ENCODE results near the gene BIRC2. TPM values are rescaled to one million over a fixed set of nuclear protein-coding genes. Genes with fewer than 3 reads are reported as not detected.
A peak's percentile ranks its signal among the peaks of the same experiment; 100 is the strongest.

The BIRC2 gene
- total and polyA plus RNA-seq, 10 of the 15 experiments (the other 5 are each of a cell fraction or from before 2014, with no cell fraction given): 13.8 to 75.8 (median 26.5) TPM

DNA sequence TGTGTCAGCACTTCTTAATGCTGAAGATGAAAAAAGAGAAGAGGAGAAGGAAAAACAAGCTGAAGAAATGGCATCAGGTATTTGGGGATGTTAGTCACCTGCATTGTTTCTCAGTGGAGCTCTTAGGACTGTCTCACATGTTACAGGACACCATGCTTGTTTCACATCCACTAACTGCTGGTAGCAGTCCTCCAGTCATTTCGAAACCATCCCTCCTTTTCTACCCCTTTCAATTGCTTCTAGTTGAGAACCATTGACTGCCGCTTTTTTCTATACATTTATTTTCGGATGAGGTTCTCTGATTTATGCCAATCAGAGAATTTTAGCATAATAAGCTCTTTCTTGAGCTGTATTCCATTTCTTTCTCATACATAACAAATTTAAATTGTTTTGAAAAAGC is 21.5 kb downstream of the BIRC2 start (continued):
- TF ChIP-seq EZH2 (IDR thresholded peaks at IDR 0.05; ENCODE audit: borderline replicate concordance, control insufficient read depth, low read depth, low read length) (no peak), MTA2 (IDR thresholded peaks at IDR 0.05; ENCODE audit: low read depth) (peak; percentile 61; the same call in 1 of the 2 replicates), KLF5 (IDR thresholded peaks at IDR 0.05; ENCODE audit: partially characterized antibody) (no peak), TAF1 (IDR thresholded peaks at IDR 0.05; ENCODE audit: borderline replicate concordance, low read depth, low read length) (no peak), NBN (IDR thresholded peaks at IDR 0.05) (no peak), HCFC1 (IDR thresholded peaks at IDR 0.05; ENCODE audit: low read length) (no peak), PAX5 (IDR thresholded peaks at IDR 0.05; ENCODE audit: borderline replicate concordance, low read depth, low read length) (peak; percentile 55; the same call in 1 of the 2 replicates), MEF2A (IDR thresholded peaks at IDR 0.05; ENCODE audit: insufficient read depth, low read depth, low read length) (peak; percentile 56; the same call in 1 of the 2 replicates), CREM (IDR thresholded peaks at IDR 0.05; ENCODE audit: low read depth) (peak; percentile 53; the same call in 1 of the 2 replicates), LARP7 (IDR thresholded peaks at IDR 0.05) (no peak), ETV6 (conservative IDR thresholded peaks at IDR 0.05 in 1 of 2, IDR thresholded peaks at IDR 0.05 in 1 of 2; ENCODE audit: borderline replicate concordance in 1 of 2, low read depth in 1 of 2) (peak in 1 of 2 experiments; percentile 74; a peak in 1 of 4 replicates), SUPT20H (IDR thresholded peaks at IDR 0.05; ENCODE audit: borderline replicate concordance, control insufficient read depth, low read depth, low read length) (no peak), NR2C1 (IDR thresholded peaks at IDR 0.05) (no peak), ZBED1 (IDR thresholded peaks at IDR 0.05; ENCODE audit: borderline replicate concordance) (peak; percentile 32; the same call in 1 of the 2 replicates), HDAC6 (IDR thresholded peaks at IDR 0.05; ENCODE audit: unreplicated experiment) (no peak), PML (IDR thresholded peaks at IDR 0.05; ENCODE audit: low read length) (no peak), EED (IDR thresholded peaks at IDR 0.05; ENCODE audit: low read depth) (peak; percentile 60; the same call in 1 of the 2 replicates), DPF2 (IDR thresholded peaks at IDR 0.05) (peak; percentile 54; the same call in 1 of the 2 replicates), SIN3A (IDR thresholded peaks at IDR 0.05; ENCODE audit: low read depth, low read length) (no peak)
- TF ChIP-seq, protein P1, sequence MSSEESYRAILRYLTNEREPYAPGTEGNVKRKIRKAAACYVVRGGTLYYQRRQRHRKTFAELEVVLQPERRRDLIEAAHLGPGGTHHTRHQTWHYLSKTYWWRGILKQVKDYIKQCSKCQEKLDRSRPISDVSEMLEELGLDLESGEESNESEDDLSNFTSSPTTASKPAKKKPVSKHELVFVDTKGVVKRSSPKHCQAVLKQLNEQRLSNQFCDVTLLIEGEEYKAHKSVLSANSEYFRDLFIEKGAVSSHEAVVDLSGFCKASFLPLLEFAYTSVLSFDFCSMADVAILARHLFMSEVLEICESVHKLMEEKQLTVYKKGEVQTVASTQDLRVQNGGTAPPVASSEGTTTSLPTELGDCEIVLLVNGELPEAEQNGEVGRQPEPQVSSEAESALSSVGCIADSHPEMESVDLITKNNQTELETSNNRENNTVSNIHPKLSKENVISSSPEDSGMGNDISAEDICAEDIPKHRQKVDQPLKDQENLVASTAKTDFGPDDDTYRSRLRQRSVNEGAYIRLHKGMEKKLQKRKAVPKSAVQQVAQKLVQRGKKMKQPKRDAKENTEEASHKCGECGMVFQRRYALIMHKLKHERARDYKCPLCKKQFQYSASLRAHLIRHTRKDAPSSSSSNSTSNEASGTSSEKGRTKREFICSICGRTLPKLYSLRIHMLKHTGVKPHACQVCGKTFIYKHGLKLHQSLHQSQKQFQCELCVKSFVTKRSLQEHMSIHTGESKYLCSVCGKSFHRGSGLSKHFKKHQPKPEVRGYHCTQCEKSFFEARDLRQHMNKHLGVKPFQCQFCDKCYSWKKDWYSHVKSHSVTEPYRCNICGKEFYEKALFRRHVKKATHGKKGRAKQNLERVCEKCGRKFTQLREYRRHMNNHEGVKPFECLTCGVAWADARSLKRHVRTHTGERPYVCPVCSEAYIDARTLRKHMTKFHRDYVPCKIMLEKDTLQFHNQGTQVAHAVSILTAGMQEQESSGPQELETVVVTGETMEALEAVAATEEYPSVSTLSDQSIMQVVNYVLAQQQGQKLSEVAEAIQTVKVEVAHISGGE (CRISPR knock-in tag; IDR thresholded peaks at IDR 0.05): no peak
- TF ChIP-seq, protein P2, sequence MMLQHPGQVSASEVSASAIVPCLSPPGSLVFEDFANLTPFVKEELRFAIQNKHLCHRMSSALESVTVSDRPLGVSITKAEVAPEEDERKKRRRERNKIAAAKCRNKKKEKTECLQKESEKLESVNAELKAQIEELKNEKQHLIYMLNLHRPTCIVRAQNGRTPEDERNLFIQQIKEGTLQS (IDR thresholded peaks at IDR 0.05; ENCODE audit: borderline replicate concordance, extremely low read depth, low read depth, low read length): no peak
- TF ChIP-seq, protein P3, sequence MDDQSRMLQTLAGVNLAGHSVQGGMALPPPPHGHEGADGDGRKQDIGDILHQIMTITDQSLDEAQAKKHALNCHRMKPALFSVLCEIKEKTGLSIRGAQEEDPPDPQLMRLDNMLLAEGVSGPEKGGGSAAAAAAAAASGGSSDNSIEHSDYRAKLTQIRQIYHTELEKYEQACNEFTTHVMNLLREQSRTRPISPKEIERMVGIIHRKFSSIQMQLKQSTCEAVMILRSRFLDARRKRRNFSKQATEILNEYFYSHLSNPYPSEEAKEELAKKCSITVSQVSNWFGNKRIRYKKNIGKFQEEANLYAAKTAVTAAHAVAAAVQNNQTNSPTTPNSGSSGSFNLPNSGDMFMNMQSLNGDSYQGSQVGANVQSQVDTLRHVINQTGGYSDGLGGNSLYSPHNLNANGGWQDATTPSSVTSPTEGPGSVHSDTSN (IDR thresholded peaks at IDR 0.05; ENCODE audit: insufficient replicate concordance, low read depth, low read length): no peak
- TF ChIP-seq, protein P4, sequence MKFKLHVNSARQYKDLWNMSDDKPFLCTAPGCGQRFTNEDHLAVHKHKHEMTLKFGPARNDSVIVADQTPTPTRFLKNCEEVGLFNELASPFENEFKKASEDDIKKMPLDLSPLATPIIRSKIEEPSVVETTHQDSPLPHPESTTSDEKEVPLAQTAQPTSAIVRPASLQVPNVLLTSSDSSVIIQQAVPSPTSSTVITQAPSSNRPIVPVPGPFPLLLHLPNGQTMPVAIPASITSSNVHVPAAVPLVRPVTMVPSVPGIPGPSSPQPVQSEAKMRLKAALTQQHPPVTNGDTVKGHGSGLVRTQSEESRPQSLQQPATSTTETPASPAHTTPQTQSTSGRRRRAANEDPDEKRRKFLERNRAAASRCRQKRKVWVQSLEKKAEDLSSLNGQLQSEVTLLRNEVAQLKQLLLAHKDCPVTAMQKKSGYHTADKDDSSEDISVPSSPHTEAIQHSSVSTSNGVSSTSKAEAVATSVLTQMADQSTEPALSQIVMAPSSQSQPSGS (IDR thresholded peaks at IDR 0.05; ENCODE audit: low read length): peak; percentile 46; the same call in 1 of the 2 replicates

All from GM12878 (cell line).